HepG2 (cell line): ENCODE measurements around the gene PPM1F. TPM values are rescaled to one million over a fixed set of nuclear protein-coding genes. Genes with fewer than 3 reads are reported as not detected.

Experiments used
- ATAC-seq: fragments of 200-7000 bp; cut with Tn5 transposase; 3 replicates; pipeline ENCODE4 v1.9.1; 2020; ENCODE audit warnings: mild to moderate bottlenecking, moderate library complexity
- BruUV-seq: library from RNA; stranded (reverse); fragments of 400-500 nt; replicated peaks from 2 replicates; lab custom pipeline; 2021; lab: Mats Ljungman, UMichigan
- CTCF ChIA-PET: fragments of 300-600 bp; formaldehyde crosslinking; extraction: SDS; loops from one replicate; lab custom pipeline; 2021; ENCODE audit warnings: low total read pairs, inconsistent platforms, low intra/inter-chr PET ratio; lab: Yijun Ruan, JAX
- POLR2A ChIA-PET: fragments of 350-600 bp; sonication (Branson Sonifier 250); formaldehyde crosslinking; loops from one replicate; lab custom pipeline; 2020; ENCODE audit warnings: antibody characterized with exemption, inconsistent platforms; lab: Yijun Ruan, JAX
- DNase-seq: peaks from one replicate; pipeline ENCODE4 v3.0.0-alpha.2; 2015; ENCODE audit warnings: low spot score
- FAIRE-seq: peaks from 3 replicates; lab custom pipeline; 2011; peaks lifted over from hg19 to GRCh38; lab: Jason Lieb, UNC
- H2AFZ ChIP-seq: one replicate; pipeline ENCODE4 v1.6.1; 2011; ENCODE audit warnings: low read length, inconsistent platforms
- H3K27ac ChIP-seq: fragments of 300-600 bp; 3 replicates; pipeline ENCODE4 v1.8.0; 2011; ENCODE audit warnings: mixed run types, mild to moderate bottlenecking, mixed read lengths, low read length, inconsistent platforms; ENCODE audit not compliant: insufficient read depth; ENCODE audit errors: extremely low read length
- H3K27me3 ChIP-seq, 2 experiments: fragments of 200-600 bp in 1 of 2; 2 replicates in 1 of 2; 3 replicates in 1 of 2; pipeline versions ENCODE4 v1.6.0 to v1.8.0; 2011; ENCODE audit warnings: low read length in 2 of 2, mild to moderate bottlenecking in 2 of 2, moderate library complexity in 2 of 2, inconsistent platforms in 1 of 2; ENCODE audit not compliant: insufficient read depth in 2 of 2, control insufficient read depth in 1 of 2
- H3K36me3 ChIP-seq, 2 experiments: fragments of 200-600 bp in 1 of 2; replicated peaks in 1 of 2; 2 replicates in 1 of 2; 3 replicates in 1 of 2; pipeline versions ENCODE4 v1.5.1 to v1.8.0; 2011; ENCODE audit warnings: low read length in 2 of 2, inconsistent platforms in 1 of 2; ENCODE audit not compliant: insufficient read depth in 2 of 2, control insufficient read depth in 1 of 2
- H3K4me1 ChIP-seq: 2 replicates; pipeline ENCODE4 v1.5.1; 2012; ENCODE audit warnings: low read length, inconsistent platforms; ENCODE audit not compliant: insufficient read depth
- H3K4me2 ChIP-seq: 2 replicates; pipeline ENCODE4 v1.6.0; 2011; ENCODE audit warnings: low read depth, low read length, inconsistent platforms
- H3K4me3 ChIP-seq, 3 experiments: fragments of 200-600 bp in 1 of 3; sonication (generic), shearing (Covaris generic) in 1 of 3; replicated peaks in 1 of 3; 2 replicates each; pipeline ENCODE4 v1.5.1; 2011 to 2016; ENCODE audit warnings: low read length in 3 of 3, inconsistent platforms in 2 of 3, low read depth in 2 of 3, mild to moderate bottlenecking in 2 of 3, control low read depth in 1 of 3, mixed read lengths in 1 of 3; ENCODE audit not compliant: insufficient read depth in 1 of 3
- H3K79me2 ChIP-seq: one replicate; pipeline ENCODE4 v1.6.1; 2011; ENCODE audit warnings: low read length, inconsistent platforms; ENCODE audit not compliant: insufficient read depth
- H3K9ac ChIP-seq: 2 replicates; pipeline ENCODE4 v1.6.0; 2011; ENCODE audit warnings: mild to moderate bottlenecking, low read depth, low read length, inconsistent platforms; ENCODE audit not compliant: insufficient read depth
- H3K9me3 ChIP-seq: 2 replicates; pipeline ENCODE4 v1.5.1; 2012; ENCODE audit warnings: mild to moderate bottlenecking, low read length
- H4K20me1 ChIP-seq: 2 replicates; pipeline ENCODE4 v1.6.0; 2011; ENCODE audit warnings: inconsistent platforms, mild to moderate bottlenecking, low read length, moderate library complexity; ENCODE audit not compliant: insufficient read depth
- BHLHE40 ChIP-seq: IDR thresholded peaks from 2 replicates; pipeline ENCODE4 v1.6.1; 2011; ENCODE audit warnings: low read length, improper control_type of control experiment
- FOXO1 ChIP-seq: sonication (generic); formaldehyde crosslinking; IDR thresholded peaks from 2 replicates; pipeline ENCODE4 v1.4.0; 2020; ENCODE audit warnings: missing genetic modification reagents
- KDM6A ChIP-seq: IDR thresholded peaks from 2 replicates; pipeline ENCODE4 v1.6.1; 2016; ENCODE audit warnings: low read depth
- MED1 ChIP-seq: sonication (generic); formaldehyde crosslinking; IDR thresholded peaks from 2 replicates; pipeline ENCODE4 v1.4.0; 2020; ENCODE audit warnings: missing genetic modification reagents
- NR2F2 ChIP-seq: IDR thresholded peaks from 2 replicates; pipeline ENCODE4 v1.6.1; 2012; ENCODE audit warnings: low read depth, inconsistent platforms, borderline replicate concordance
- NR3C1 ChIP-seq: sonication (generic); formaldehyde crosslinking; IDR thresholded peaks from 2 replicates; pipeline ENCODE4 v1.4.0; 2020; ENCODE audit warnings: missing genetic modification reagents
- ZNF430 ChIP-seq: sonication (generic); formaldehyde crosslinking; IDR thresholded peaks from 2 replicates; pipeline ENCODE4 v1.9.0; 2021; ENCODE audit warnings: mild to moderate bottlenecking, missing genetic modification reagents
- ZNF451 ChIP-seq: sonication (generic); formaldehyde crosslinking; IDR thresholded peaks from 2 replicates; pipeline ENCODE4 v1.5.0; 2020; ENCODE audit warnings: mild to moderate bottlenecking, missing genetic modification reagents
- ZNF776 ChIP-seq: sonication (generic); formaldehyde crosslinking; IDR thresholded peaks from 2 replicates; pipeline ENCODE4 v1.4.0; 2020; ENCODE audit warnings: mild to moderate bottlenecking, missing genetic modification reagents
- WGBS: methylation state at CpG from one replicate; pipeline ENCODE4 v1.1.6; 2017; ENCODE audit warnings: low lambda C conversion rate; 5-methylcytosine and 5-hydroxymethylcytosine counted together
- in situ Hi-C: cut with HindIII; loops from 2 replicates; pipeline ENCODE4 v1.10.0; 2017; ENCODE audit warnings: low pct_unique_long_range_greater_than_20kb; ENCODE audit not compliant: extremely low pct_ligation_motif_present
- intact Hi-C: fragments of 100-400 bp; cut with micrococcal nuclease; formaldehyde crosslinking; loops from one replicate; pipeline ENCODE4 v1.10.0; 2022; ENCODE audit not compliant: unreplicated experiment
- polyA plus RNA-seq, 8 experiments: library from polyadenylated mRNA; depleted of rRNA in 3 of 8; stranded (reverse) in 7 of 8; unstranded in 1 of 8; fragments of >200 nt; fragmentation: Illumina TruSeq in 4 of 8; extraction: Trizol in 4 of 8; gene quantifications; 2 replicates each; pipeline versions ENCODE4 v1.2.1 to v1.2.3, GENCODE V29; 2011 to 2016; ENCODE audit warnings: low read depth in 4 of 8, missing spikeins in 1 of 8, mixed read lengths in 1 of 8; ENCODE audit not compliant: insufficient read depth in 1 of 8
- total RNA-seq, 5 experiments: library from RNA; depleted of rRNA; stranded (reverse); fragments of >200 nt; fragmentation: Illumina TruSeq; extraction: Trizol; gene quantifications; 2 replicates each; pipeline ENCODE4 v1.2.3, GENCODE V29; 2016; ENCODE audit warnings: low read depth in 1 of 5
- TF ChIP-seq, protein P1 (sequence below): sonication (generic); formaldehyde crosslinking; IDR thresholded peaks from 2 replicates; pipeline ENCODE4 v1.4.0; 2020; ENCODE audit warnings: missing genetic modification reagents
- TF ChIP-seq, protein P2 (sequence below): IDR thresholded peaks from 2 replicates; pipeline ENCODE4 v1.4.0; 2020; ENCODE audit warnings: mild to moderate bottlenecking, missing genetic modification reagents
- TF ChIP-seq, protein P3 (sequence below): sonication (generic); formaldehyde crosslinking; IDR thresholded peaks from 2 replicates; pipeline ENCODE4 v1.4.0; 2020; ENCODE audit warnings: mild to moderate bottlenecking, missing genetic modification reagents
- TF ChIP-seq, protein P4 (sequence below): sonication (generic); formaldehyde crosslinking; IDR thresholded peaks from 2 replicates; pipeline ENCODE4 v1.5.1; 2020; ENCODE audit warnings: mild to moderate bottlenecking, missing genetic modification reagents, borderline replicate concordance
- TF ChIP-seq, protein P5 (sequence below): sonication (generic); formaldehyde crosslinking; IDR thresholded peaks from 2 replicates; pipeline ENCODE4 v1.5.0; 2020; ENCODE audit warnings: missing genetic modification reagents

The PPM1F gene
- total and polyA plus RNA-seq, 2 of the 13 experiments (the other 11 are each of a cell fraction or from before 2014, with no cell fraction given) = 11.0 to 19.6 TPM

DNA sequence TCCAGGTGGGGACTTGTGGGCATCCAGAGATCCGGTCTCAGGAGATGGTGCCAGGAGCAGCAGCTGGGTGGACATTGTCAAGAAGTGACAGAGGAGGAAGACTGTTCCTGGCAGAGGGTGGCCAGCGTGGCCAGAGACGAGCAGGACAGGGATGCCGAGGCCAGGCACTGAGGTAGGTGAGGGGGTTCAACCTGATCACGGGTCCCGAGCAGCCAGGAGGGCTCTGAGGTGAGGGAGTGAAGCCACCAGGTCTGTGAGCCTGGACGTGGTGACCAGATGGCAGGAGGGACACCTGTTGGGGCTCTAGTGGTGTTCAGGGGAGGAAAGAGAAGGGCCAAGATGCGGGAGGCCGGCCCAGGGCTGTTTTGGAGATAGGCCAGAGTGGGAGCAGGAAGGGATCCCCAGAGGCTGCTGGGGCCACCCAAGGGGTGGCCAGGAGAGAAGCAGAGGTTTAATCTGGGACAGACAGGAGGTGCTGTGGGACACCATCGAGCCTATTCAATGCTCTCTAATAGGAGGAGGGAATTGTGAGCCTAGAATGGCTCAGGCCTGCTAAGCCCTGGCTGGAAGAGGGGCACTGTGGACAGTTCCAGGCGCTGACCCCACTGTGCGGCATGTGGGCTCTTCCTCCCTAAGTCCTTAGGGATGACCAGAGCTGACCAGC lies 6.3 kb downstream of the PPM1F start:
- CTCF ChIA-PET = no interaction called here
- no peak for DNase-seq
- Histone ChIP-seq H3K4me3 (no peak overlapping the region), H3K27me3 (no peaks in the 10 kb centered on the region), H2AFZ (no peak overlapping the region), H3K9ac (no peak overlapping the region), H3K9me3 (no peaks in the 10 kb centered on the region), H3K27ac (no peak overlapping the region), H4K20me1 (0 out of 2 replicates have a peak, but pooled peaks cover 4% of the 10 kb centered on the region), H3K36me3 (peaks cover 5 to 20% of the 10 kb centered on the region in 2 experiments; a peak in 4 of 5 replicates), H3K4me1 (peaks cover 5% of the 10 kb centered on the region), H3K4me2 (no peak overlapping the region), H3K79me2 (no peaks in the 10 kb centered on the region)
- FAIRE-seq = no peak
- 95% methylated on average over 9 of the region's 12 CpGs for WGBS
- POLR2A ChIA-PET = no interaction called here
- BruUV-seq = no TSS peak
- intact Hi-C loops = no loop called here
- no peak for ATAC-seq
- in situ Hi-C loops = loop anchor here (5.0 kb wide), 1 partner anchor 234 kb away; no protein-coding TSS in a partner anchor
- TF ChIP-seq, protein P1, sequence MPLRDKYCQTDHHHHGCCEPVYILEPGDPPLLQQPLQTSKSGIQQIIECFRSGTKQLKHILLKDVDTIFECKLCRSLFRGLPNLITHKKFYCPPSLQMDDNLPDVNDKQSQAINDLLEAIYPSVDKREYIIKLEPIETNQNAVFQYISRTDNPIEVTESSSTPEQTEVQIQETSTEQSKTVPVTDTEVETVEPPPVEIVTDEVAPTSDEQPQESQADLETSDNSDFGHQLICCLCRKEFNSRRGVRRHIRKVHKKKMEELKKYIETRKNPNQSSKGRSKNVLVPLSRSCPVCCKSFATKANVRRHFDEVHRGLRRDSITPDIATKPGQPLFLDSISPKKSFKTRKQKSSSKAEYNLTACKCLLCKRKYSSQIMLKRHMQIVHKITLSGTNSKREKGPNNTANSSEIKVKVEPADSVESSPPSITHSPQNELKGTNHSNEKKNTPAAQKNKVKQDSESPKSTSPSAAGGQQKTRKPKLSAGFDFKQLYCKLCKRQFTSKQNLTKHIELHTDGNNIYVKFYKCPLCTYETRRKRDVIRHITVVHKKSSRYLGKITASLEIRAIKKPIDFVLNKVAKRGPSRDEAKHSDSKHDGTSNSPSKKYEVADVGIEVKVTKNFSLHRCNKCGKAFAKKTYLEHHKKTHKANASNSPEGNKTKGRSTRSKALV (CRISPR knock-in tag) = no peak
- TF ChIP-seq BHLHE40 (no peak), FOXO1 (CRISPR knock-in tag) (no peak), NR2F2 (no peak), ZNF451 (CRISPR knock-in tag) (no peak), ZNF776 (CRISPR knock-in tag) (no peak), ZNF430 (CRISPR knock-in tag) (no peak), NR3C1 (CRISPR knock-in tag) (no peak), MED1 (CRISPR knock-in tag) (no peak), KDM6A (no peak)
- TF ChIP-seq, protein P2, sequence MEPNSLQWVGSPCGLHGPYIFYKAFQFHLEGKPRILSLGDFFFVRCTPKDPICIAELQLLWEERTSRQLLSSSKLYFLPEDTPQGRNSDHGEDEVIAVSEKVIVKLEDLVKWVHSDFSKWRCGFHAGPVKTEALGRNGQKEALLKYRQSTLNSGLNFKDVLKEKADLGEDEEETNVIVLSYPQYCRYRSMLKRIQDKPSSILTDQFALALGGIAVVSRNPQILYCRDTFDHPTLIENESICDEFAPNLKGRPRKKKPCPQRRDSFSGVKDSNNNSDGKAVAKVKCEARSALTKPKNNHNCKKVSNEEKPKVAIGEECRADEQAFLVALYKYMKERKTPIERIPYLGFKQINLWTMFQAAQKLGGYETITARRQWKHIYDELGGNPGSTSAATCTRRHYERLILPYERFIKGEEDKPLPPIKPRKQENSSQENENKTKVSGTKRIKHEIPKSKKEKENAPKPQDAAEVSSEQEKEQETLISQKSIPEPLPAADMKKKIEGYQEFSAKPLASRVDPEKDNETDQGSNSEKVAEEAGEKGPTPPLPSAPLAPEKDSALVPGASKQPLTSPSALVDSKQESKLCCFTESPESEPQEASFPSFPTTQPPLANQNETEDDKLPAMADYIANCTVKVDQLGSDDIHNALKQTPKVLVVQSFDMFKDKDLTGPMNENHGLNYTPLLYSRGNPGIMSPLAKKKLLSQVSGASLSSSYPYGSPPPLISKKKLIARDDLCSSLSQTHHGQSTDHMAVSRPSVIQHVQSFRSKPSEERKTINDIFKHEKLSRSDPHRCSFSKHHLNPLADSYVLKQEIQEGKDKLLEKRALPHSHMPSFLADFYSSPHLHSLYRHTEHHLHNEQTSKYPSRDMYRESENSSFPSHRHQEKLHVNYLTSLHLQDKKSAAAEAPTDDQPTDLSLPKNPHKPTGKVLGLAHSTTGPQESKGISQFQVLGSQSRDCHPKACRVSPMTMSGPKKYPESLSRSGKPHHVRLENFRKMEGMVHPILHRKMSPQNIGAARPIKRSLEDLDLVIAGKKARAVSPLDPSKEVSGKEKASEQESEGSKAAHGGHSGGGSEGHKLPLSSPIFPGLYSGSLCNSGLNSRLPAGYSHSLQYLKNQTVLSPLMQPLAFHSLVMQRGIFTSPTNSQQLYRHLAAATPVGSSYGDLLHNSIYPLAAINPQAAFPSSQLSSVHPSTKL (CRISPR knock-in tag) = no peak
- TF ChIP-seq, protein P3, sequence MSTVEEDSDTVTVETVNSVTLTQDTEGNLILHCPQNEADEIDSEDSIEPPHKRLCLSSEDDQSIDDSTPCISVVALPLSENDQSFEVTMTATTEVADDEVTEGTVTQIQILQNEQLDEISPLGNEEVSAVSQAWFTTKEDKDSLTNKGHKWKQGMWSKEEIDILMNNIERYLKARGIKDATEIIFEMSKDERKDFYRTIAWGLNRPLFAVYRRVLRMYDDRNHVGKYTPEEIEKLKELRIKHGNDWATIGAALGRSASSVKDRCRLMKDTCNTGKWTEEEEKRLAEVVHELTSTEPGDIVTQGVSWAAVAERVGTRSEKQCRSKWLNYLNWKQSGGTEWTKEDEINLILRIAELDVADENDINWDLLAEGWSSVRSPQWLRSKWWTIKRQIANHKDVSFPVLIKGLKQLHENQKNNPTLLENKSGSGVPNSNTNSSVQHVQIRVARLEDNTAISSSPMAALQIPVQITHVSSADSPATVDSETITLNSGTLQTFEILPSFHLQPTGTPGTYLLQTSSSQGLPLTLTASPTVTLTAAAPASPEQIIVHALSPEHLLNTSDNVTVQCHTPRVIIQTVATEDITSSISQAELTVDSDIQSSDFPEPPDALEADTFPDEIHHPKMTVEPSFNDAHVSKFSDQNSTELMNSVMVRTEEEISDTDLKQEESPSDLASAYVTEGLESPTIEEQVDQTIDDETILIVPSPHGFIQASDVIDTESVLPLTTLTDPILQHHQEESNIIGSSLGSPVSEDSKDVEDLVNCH (CRISPR knock-in tag) = no peak
- TF ChIP-seq, protein P4, sequence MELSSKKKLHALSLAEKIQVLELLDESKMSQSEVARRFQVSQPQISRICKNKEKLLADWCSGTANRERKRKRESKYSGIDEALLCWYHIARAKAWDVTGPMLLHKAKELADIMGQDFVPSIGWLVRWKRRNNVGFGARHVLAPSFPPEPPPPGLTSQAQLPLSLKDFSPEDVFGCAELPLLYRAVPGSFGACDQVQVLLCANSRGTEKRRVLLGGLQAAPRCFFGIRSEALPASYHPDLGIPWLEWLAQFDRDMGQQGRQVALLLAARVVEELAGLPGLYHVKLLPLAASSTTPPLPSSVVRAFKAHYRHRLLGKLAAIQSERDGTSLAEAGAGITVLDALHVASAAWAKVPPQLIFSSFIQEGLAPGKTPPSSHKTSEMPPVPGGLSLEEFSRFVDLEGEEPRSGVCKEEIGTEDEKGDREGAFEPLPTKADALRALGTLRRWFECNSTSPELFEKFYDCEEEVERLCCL (CRISPR knock-in tag) = no peak
- TF ChIP-seq, protein P5, sequence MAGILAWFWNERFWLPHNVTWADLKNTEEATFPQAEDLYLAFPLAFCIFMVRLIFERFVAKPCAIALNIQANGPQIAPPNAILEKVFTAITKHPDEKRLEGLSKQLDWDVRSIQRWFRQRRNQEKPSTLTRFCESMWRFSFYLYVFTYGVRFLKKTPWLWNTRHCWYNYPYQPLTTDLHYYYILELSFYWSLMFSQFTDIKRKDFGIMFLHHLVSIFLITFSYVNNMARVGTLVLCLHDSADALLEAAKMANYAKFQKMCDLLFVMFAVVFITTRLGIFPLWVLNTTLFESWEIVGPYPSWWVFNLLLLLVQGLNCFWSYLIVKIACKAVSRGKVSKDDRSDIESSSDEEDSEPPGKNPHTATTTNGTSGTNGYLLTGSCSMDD (CRISPR knock-in tag) = no peak
